GM10248 (cell line): ENCODE measurements around the gene ABLIM2.
"Not testable (repeated sequence)": the region's sequence is repeated elsewhere in the genome, so short reads cannot be mapped to it uniquely, and the experiment has no call there.

Experiments
- CTCF ChIA-PET: fragments of 300-600 bp; sonication (Branson Sonifier 250); formaldehyde crosslinking; extraction: SDS; loops from one replicate; lab custom pipeline; 2021; ENCODE audit warnings: antibody characterized with exemption; lab: Yijun Ruan, JAX
- POLR2A ChIA-PET: fragments of 350-650 bp; sonication (Branson Sonifier 250); formaldehyde crosslinking; extraction: SDS; loops from one replicate; lab custom pipeline; 2020; ENCODE audit warnings: antibody characterized with exemption; lab: Yijun Ruan, JAX
- DNase-seq: peaks from one replicate; pipeline ENCODE4 v3.0.0; 2012; ENCODE audit errors: extremely low spot score
- CTCF ChIP-seq: IDR thresholded peaks from 2 replicates; pipeline ENCODE4 v1.5.1; 2012; ENCODE audit warnings: mild to moderate bottlenecking, low read depth; ENCODE audit errors: extremely low read depth, missing control alignments, control extremely low read depth

Gene ABLIM2

GRCh38 chr4:7944599-7945220, 213.9 kb downstream of the ABLIM2 start:
- no peak for DNase-seq
- POLR2A ChIA-PET, result no interaction called here
- TF ChIP-seq CTCF, result no peak
- CTCF ChIA-PET, result interaction anchor here (1.3 kb wide), 1 partner anchor 9 kb away, joined by 5 read pairs; no protein-coding TSS in a partner anchor

DNA sequence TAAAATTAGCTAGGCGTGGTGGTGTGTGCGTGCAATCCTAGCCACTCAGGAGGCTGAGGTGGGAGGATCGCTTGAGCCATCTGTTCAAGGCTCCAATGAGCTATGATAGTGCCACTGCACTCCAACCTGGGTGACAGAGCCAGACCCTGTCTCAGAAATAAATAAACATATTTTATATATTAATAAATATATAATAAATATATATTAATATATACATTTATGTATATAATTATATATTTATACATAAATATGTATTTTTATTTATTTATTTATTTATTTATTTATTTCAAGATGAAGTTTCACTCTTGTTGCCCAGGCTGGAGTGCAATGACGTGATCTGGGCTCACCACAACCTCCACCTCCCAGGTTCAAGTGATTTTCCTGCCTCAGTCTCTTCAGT, 214.9 kb downstream of the ABLIM2 start:
- DNase-seq, POLR2A ChIA-PET: not testable (repeated sequence)
- CTCF ChIA-PET, result interaction anchor here (1.3 to 1.6 kb wide), 2 partner anchors 8 to 138 kb away, joined by 3 to 5 read pairs; no protein-coding TSS in a partner anchor

DNA sequence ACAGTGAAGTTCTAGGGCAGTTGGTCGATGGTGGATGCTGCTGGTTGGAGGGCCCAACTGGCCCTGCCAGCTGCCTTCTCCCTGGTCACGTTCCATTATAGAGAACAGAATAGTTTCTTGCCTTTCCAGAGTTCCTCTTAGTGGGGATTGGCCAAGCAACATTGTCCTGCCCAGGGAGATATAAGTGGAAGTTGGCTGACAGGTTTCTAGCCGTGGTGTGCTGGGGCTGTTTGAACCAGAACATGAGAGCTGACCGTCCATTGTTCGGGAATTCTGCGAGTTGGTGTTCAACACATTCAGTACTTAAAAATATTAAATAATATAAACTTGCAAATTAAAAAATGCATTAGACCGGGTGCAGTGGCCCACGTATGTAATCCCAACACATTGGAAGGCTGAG, 215.4 kb downstream of the ABLIM2 start:
- TF ChIP-seq CTCF, result no peak
- POLR2A ChIA-PET, result no interaction called here
- DNase-seq, result no peak
- CTCF ChIA-PET, result interaction anchor here (1.6 kb wide), 1 partner anchor 138 kb away, joined by 3 read pairs; no protein-coding TSS in a partner anchor

DNA sequence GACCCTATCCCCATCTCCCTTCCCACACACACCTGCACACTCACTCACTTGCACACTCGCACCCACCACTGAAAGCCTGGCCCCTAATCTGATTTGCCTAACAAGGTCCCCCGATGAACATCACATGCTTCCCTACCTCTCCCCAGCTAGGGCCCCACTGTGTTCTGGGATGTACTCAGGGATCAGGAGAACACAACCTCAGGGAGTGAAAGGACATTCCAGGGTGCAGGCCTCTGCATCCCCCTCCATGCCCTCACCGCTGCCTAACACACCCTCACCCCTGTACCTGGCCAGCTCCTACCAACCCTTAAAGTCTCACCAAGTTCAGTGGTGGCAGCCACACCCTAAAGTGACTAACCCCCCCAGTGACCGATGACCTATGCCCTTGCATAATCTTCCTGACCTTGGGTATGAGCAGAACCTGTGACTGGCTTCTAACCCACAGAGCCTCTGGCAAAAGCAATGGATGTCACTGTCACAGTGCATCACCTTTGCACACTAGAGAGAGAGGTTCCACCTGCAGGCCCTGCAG, 216.6 kb downstream of the ABLIM2 start:
- ChIA-PET POLR2A (no interaction called here), CTCF (interaction anchor here (0.7 kb wide), 1 partner anchor 25 kb away, joined by 3 read pairs; no protein-coding TSS in a partner anchor)
- no peak for TF ChIP-seq CTCF
- no peak for DNase-seq

- DNase-seq, result no peak
- POLR2A ChIA-PET, result no interaction called here
- CTCF ChIA-PET, result interaction anchor here (1.3 to 2.4 kb wide), 4 partner anchors 18 to 76 kb away, joined by 3 to 12 read pairs (median 4); no protein-coding TSS in a partner anchor
These were observed 217.3 kb downstream of the ABLIM2 start for GRCh38 chr4:7941111-7941964.

DNA sequence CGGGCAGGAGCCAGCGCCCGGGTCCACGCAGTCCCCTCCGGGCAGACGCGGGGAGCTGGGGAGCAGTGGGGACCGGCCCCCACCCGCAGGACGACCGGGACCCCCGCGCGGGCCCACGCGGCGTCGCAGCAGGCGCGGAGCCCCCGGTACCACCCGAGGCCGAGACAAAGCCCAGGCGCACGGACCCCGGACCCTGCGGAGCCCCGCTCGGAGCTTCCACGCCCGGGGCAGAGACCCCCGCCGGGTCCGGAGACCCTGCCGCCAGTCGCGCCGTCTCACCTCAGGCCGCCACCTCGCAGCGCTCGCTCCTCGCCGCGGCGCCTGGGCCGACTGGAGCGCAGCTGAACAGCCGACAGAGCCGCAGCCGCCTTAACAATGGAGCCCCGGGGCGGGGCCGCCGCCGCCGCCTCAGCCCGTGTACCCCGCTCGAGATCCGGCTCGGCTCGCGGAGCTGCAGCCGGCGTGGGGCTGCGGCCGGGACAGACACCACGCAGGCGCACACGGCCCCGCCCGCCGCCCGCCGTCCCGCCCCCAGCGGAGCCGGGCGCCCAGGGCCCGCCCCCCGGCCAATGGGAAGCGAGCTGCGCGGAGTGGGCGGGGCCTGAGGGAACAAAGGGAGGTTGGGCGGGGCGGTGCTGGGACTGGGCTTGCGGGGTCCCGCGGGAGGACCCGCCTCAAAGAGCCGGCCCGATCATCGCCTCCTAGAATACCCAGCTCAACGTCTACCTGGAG, 219.1 kb downstream of the ABLIM2 start, which contains the start of gene AFAP1:
Gene AFAP1 (minus strand): TSS at position 485 of the 732 bp plus-strand sequence. CDS start 67,783 bp downstream, outside the sequence.
- no peak for TF ChIP-seq CTCF
- ChIA-PET POLR2A (no interaction called here), CTCF (interaction anchor here (0.7 to 2.4 kb wide), 5 partner anchors 21 to 138 kb away, joined by 3 to 12 read pairs (median 3); no protein-coding TSS in a partner anchor)
- peak; percentile 97 for DNase-seq

More at GRCh38 chr4:7941111-7941964, 217.3 kb downstream of the ABLIM2 start:
- TF ChIP-seq CTCF, result no peak
